Activated CD4-positive, alpha-beta T cell treated with anti-CD3 and anti-CD28 coated beads for 24 hours (primary cell): ENCODE results near the gene FAM111B.
A peak's percentile ranks its signal among the peaks of the same experiment; 100 is the strongest.
"Not testable (repeated sequence)": the region's sequence is repeated elsewhere in the genome, so short reads cannot be mapped to it uniquely, and the experiment has no call there.

Experiments used
- DNase-seq, 2 donors: peaks; one replicate each; pipeline ENCODE4 v3.0.0-alpha.2; 2020; ENCODE audit warnings: low read depth in 2 of 2

Gene FAM111B

DNA sequence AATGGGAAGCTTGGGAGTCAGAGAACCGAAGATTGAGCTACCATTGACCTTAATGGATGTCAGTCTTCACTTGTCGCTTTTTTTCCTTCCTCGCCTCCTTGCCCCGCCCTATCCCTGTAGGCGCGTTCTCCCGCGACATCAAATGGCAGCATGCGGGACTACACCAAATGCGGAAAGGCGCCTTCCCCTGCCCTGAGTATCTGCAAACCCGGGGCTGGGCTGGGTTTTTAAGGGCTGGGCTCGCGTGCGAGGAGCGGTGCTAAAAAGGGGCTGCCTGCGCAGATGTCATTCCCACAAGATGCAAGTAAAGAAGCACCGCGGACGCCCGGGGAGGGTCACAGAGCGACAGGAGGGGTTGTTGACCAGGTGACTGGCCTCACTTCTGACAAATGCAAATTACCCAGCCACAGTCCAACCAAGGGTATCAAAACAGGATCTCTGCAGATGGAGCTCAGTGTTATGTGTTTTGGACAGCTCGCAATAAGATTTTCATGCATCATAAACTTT lies 4.7 kb upstream of the FAM111B start:
- peak; percentile 39 to 56 for DNase-seq

DNA sequence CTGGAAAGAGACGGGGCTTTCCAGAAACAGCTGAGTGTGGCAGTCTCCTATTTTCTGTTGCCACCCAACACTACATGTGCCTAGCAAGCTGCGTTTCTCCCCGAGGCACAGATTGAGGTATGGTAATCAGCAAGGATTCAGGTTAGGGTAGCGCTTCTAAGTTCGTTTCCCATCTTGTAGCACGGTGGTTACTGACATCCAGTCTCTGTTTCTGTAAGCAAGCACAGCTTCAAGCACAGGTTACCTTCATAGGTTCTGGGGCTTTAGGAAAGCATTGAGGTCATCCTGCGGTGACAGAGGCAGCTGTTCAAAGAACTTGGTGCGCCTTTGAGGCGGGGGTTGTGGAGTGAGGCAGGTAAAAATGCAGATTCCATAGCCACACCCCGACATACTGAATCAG lies 684 bp downstream of the FAM111B start:
- DNase-seq = not testable (repeated sequence)

GRCh38 chr11:59112494-59112893 lies 5.5 kb downstream of the FAM111B start:
- DNase-seq = no peak

DNA sequence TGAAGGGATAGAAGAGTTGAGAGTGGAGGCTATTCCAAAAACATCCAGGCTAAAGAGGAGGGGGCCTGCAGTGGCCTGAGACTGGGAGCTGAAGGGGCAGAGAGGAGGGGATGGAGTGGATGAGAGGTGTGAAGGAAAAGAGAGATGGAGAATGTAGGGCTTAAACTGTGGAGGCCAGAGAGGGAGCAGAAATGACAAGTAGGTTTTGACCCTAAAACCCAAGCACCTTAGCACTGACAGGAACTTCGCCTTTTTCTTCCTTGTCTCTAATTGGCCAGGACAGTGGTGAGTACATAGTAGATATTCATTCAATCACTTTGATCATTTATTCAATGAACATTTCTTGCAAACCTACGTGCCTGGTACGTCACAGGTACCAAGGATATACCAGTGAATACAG lies 7.3 kb downstream of the FAM111B start:
- DNase-seq = no peak

- no peak for DNase-seq
Measured at GRCh38 chr11:59115553-59115952, 8.5 kb downstream of the FAM111B start.

DNA sequence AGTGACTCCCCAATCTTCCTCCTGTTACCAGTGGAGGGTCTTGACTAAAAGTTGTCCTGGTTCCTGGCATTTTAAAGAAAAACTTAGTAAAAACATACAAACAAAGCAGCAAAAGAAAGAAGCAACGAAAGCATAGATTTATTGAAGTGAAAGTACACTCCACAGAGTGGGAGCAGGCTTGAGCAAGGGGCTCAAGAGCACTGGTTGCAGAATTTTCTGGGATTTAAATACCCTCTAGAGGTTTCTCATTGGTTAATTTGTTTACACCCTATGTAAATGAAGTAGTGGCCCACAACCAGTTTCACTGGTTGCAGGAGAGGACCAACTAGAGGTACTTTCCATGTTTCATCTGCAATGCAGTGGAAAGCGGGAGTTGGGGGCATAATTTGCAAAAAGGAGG lies 10.7 kb downstream of the FAM111B start:
- DNase-seq = no peak

- no peak for DNase-seq
Measured at GRCh38 chr11:59119826-59120225, 12.8 kb downstream of the FAM111B start.

DNA sequence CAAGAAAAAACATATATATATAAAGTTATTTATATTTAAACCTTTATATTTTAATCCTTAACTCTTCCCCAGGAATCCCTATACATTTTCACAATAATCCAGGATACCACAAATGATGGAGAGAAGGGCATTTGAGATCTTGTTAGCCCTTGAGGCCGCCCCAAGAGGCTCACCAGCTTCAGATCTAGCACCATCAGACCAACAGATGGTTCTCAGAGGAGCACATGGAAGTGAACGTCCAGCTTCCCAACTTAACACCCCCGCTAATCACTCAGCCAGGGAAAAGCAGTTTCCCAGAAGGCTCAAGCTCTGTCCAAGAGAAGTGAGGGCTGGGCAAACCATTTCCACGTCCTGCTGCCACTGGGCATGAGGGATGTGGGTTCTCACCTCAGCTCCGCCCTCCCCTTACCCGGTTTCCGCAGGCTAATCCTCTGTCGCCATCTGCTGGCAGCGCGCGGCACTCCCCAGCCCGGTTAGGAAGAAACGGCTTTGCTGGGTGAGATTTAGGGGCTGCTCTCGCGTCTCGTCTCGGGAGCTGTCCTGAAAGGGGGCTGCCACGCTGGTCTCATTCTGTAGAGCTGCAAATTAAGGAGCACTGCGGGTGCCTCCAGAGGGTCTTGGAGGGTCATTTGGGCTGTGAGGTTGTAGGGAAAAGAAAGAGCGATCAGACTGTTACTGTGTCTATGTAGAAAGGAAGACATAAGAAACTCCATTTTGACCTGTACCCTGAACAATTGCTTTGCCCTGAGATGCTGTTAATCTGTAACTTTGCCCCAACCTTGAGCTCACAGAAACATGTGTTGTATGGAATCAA lies 28.8 kb downstream of the FAM111B start:
- DNase-seq = peak; percentile 86 to 88

DNA sequence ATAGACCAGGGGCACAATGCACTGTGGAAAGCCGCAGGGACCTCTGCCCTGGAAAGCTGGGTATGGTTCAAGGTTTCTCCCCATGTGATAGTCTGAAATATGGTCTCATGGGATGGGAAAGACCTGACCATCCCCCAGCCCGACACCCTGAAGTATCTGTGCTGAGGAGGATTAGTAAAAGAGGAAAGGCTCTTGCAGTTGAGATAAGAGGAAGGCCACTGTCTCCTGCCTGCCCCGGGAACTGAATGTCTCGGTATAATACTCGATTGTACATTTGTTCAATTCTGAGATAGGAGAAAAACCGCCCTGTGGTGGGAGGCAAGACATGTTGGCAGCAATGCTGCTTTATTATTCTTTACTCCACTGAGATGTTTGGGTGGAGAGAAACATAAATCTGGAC lies 29.5 kb downstream of the FAM111B start:
- DNase-seq = not testable (repeated sequence)

DNA sequence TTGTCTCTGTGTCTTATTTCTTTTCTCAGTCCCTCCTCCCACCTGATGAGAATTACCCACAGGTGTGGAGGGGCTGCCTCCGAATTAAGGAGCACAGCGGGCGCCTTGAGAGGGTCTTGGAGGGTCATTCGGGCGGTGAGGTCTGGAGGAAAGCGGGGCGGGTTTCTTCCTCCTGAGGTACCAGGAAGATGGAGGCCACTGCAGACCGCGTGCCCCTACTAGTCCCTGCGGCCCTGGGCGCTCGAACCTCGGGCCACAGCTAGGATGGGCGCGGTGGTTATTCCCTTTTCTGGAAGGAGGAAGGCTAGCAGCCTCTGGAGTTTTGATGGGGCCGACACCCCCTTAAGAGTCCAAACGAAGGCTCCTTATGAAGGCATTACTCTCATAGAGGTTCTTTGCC lies 30.2 kb downstream of the FAM111B start:
- no peak for DNase-seq

DNA sequence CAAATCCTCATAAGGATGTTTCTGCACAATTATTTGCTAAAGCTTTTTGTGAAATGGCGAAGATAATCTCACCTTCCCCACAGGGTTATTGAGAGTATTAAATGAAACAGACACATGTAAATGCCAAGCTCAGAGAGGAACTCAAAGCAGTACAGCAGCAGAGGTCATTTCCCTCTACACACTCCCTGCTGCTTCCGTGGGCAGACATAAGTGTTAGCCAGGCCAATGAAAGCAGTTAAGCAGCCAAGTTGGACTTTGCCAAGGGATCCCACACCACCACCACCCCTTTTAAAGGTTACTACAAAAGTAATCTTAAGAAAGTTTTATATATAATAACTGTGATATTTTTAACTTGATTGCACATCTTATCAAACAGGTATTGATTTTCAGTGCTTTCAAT lies 31.6 kb downstream of the FAM111B start:
- DNase-seq = no peak

- no peak for DNase-seq
Measured at GRCh38 chr11:59141191-59141590, 34.2 kb downstream of the FAM111B start.

GRCh38 chr11:59141673-59142460 lies 34.8 kb downstream of the FAM111B start:
- DNase-seq = no peak

DNA sequence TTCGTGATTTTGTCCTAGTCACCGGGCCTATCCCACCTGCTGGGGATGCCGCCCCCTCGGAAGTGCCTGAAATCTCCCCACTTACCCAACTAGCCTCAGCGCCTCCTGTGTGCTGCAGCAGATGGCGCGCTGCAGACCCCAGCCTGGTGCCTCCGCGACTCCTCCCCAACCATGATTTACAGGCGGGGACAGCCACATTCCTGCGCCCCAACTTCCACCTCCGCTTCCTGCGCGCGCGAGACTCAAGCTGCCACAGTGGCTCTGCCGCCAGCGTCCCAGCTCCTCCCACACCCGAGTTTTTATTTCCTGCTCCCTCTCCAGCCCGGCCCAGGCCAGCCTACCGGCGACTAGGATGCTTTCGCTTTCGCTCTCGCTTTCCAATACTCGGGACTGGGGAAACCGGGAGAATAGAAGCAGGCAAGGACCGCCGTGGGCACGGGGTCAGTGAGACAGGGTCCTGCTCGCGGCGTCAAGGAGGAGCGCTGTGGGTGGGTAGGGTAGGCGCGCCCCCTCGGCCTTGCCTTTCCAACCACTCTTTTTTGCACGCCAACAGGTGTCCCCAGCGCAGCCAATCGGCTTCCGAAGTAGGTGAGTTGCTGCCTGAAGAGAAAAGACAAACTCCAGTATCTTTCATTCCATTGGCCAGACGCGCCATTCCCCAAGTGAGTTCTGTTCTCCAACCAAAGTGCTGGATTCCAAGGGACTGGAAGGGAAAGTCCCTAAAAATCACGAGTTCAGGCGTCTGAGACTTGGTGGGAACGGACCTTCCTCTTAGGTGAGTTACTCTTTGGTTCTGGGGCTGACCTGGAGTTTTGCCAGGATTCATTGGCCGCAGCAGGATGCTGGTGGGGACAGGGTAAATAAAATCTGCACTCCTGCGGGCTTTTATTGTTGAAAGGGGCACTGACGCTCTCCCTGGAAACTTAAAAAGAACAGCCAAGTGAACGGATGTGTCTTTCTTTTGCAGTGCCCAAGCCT lies 35.8 kb downstream of the FAM111B start, which contains the start of gene FAM111A:
Gene FAM111A, plus strand, starts transcription at position 327 of the 978 bp plus-strand sequence. CDS start 6,017 bp downstream, outside the sequence.
- peak; percentile 64 to 74 for DNase-seq

DNA sequence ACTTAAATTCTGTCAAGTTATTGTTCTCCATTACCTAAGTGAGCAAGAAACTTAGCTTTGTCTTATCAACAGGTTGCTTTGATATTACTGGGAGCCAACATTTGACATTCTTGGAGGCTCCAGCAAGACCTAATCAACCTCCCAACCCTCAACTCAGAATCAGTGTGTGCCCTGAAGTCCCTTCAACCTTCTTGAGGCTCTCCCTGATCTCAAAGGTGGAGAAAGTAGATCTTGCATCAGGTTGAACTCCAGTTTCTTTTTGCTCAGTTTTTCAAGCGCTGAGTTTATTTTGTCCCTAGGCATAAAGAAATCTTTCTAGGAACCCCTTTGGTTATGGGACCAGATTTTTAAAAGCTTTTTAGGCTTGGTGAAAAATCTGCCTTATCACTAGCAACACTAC lies 37.1 kb downstream of the FAM111B start:
- DNase-seq = no peak

DNA sequence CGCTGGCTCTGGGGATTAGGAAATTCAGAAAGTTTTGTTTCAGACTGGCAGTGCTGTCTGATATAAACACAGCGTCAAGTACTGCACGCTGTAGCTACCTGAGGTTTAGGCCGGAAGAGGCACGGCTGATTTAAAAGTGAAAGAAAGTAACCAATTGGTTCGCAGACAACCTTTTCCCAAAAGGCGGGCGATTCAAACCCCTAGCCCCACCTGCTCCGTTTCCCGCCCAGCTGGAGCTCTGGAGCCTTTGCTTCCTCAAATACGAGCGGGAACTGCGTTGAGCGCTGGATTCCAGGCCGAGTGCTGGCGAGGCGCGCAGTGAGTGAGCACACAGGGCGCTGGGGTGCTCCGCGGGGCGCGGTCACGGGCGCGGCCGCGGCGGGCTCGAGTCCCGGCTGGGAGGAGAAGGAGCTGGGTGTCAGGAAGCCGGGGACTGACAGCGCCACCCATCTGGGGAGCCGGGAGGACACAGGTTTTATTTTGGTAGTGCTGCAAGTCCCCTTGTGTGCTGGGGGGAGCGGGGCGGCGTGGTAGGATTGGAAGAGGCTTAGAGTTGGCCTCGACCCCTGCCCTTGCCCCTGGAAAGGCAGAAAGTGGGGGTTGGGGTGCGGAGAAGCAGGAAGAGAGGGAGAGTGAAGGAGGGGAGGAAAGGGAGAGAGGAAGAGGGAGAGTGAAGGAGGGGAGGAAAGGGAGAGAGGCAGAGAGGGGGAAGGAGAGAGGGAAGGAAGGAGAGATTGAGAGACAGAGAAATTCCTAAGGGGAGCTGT lies 37.7 kb downstream of the FAM111B start:
- peak; percentile 50 to 62 for DNase-seq

DNA sequence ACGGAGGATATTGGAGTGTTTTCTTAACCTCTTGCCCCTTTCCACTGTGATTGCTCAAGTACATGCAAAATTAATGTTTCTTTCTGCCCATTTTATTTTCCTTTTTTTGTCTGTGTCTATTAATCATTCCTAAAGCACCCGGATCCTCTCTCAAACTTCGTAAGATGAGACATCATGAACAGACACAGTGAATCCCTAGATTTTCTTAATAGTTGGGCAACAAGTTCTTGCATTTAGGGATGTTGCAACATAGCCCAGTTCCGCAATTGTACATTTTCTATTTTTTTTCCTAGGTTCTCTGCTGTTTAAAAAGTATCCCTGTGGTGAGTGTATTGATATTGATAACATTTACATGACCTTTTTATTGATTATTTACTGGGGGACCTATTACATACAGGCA lies 38.5 kb downstream of the FAM111B start:
- no peak for DNase-seq

- no peak for DNase-seq
Measured at GRCh38 chr11:59151761-59152160, 44.7 kb downstream of the FAM111B start.

DNA sequence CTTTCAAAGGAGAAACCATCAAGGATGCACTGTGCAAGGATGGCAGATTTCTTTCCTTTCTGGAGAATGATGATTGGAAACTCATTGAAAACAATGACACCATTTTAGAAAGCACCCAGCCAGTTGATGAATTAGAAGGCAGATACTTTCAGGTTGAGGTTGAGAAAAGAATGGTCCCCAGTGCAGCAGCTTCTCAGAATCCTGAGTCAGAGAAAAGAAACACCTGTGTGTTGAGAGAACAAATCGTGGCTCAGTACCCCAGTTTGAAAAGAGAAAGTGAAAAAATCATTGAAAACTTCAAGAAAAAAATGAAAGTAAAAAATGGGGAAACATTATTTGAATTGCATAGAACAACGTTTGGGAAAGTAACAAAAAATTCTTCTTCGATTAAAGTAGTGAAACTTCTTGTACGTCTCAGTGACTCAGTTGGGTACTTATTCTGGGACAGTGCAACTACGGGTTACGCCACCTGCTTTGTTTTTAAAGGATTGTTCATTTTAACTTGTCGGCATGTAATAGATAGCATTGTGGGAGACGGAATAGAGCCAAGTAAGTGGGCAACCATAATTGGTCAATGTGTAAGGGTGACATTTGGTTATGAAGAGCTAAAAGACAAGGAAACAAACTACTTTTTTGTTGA lies 45.4 kb downstream of the FAM111B start:
- DNase-seq = no peak

DNA sequence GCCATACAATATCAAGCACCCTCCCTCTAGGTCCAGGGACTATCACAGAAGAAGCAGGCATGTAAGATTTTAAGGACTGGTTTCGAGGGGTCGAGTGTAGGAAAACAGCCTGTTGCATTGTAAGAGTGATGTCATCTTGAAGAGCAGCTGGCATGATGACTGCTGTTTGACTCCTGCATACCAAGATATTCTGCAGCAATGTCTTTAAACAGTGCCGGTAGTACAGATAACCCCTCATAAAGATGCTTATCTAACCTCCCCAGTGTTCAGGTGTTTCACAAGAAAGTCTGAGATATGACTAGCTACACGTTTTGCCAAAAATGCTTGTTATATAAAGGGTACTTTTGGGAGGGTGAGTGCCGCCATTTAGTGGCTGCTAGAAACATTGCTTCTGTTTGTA lies 47.6 kb downstream of the FAM111B start:
- no peak for DNase-seq
